Eye (tissue), 1 donor: ENCODE data around the gene ZNF814.
"Not testable (repeated sequence)": the region's sequence is repeated elsewhere in the genome, so short reads cannot be mapped to it uniquely, and the experiment has no call there.

Experiments used
- DNase-seq: peaks from one replicate; pipeline ENCODE4 v3.0.0-alpha.2; 2015

The ZNF814 gene

GRCh38 chr19:57888560-57889231, at the start of gene ZNF814:
Gene ZNF814, minus strand, starts transcription at chr19:57889037. Its CDS starts 235 bp downstream, at chr19:57888802.
- peak; percentile 98 for DNase-seq

GRCh38 chr19:57935731-57936130, 46.9 kb upstream of the ZNF814 start:
- no peak for DNase-seq

DNA sequence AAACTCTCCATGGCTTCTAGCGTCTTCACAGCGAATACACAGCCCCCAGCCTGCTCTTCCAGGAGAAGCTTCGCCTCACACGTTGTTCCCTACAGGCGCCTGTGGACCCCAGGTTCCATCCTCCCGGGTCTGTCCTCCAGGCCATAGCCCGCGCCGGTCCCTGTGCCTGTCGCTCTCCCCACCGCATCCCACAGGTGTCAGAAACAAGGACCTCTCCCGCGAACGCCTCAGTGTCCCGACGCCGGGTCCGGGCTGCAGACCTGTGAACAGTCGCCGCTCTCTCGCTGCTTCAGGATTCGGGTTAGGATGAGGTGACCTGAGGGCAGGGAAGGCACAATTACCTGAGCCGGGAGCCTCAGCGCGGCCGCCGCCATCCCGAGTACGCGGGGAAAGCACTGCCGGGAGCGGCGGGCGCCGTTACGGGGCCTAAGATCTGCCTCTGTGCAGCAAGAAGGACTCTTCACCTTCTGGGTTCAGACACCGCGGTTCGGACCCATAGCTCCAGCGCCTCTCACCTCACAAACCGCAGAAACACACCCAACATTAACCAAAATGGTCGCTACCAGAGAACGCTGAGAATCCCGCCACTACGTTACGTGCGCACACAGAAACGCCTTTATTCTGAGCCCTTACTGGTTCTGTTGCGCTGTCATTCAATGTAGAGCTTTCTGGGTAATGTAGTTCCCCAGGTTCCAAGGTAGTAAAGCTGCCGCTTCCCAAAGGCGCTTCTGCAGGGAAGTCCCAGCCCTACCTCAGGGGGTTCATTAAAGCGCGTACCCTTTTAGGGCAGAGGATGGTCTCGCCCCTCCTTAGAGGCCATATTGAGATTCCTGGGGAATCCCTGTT, 46.2 kb upstream of the ZNF814 start, which contains the start of gene ZNF418:
TSS of gene ZNF418 (minus strand) at position 583 of the 846 bp plus-strand sequence. CDS start 1,580 bp downstream, outside the sequence.
- DNase-seq = peak; percentile 96

GRCh38 chr19:57927587-57927986, 38.8 kb upstream of the ZNF814 start:
- no peak for DNase-seq

GRCh38 chr19:57916168-57916995, 27.5 kb upstream of the ZNF814 start, which contains the start of gene ZNF417:
Gene ZNF417, minus strand, starts transcription at chr19:57916592. Its CDS starts 181 bp downstream, at chr19:57916411.
- peak; percentile 98 for DNase-seq

GRCh38 chr19:57914531-57914930, 25.7 kb upstream of the ZNF814 start:
- DNase-seq = no peak

- DNase-seq = no peak
Observed at GRCh38 chr19:57907394-57907793, 18.6 kb upstream of the ZNF814 start.

DNA sequence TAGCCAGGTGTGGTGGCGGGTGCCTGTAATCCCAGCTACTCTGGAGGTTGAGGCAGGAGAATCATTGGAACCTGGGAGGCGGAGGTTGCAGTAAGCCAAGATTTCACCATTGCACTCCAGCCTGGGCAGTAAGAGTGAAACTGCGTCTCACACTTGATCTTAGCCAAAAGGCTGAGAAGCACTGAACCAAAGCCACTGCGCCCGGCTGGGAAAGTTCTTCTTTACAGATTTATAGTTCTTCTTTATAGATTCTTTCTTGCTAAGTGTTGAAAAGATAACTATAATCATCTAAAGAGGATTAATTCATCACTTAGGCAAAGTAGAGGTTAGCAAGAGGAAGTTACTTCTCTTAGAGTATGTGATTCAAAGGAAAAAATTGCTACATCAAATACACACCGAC, 16.4 kb upstream of the ZNF814 start:
- no peak for DNase-seq

- DNase-seq = no peak
Observed at GRCh38 chr19:57903618-57904184, 14.9 kb upstream of the ZNF814 start.

DNA sequence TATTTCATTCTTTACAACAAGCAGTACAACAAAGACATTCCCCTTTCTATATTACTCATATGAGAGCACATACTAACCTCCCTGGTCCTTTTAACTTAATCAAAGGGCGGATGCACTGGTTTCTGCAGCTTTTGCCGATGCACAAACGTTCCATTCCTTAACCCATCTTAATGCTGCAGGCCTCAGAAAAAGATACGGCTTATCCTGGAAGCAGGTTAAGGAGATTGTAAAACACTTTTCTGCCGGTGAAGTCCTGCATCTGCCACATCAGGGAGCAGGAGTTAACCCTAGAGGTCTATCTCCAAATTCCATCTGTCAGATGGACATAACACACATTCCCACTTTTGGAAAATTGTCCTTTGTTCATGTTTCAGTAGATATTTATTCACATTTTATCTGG, 11.5 kb upstream of the ZNF814 start:
- DNase-seq = no peak

DNA sequence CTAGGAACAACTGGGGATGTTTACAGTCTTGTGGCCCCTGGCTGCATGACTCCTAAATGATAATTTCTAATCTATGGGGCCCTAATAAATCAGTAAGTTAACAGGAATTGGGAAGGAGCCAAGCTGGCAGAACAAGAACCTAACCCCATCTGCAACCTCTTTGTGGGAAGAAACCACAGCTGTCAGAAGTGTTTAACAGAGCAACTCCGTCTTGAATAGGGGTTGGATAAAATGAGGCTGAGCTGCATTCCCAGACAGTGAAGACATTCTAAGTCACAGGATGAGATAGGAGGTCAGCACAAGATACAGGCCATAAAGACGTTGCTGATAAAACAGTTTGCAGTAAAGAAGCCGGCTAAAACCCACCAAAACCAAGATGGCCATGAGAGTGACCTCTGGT, 1.9 kb upstream of the ZNF814 start:
- DNase-seq = not testable (repeated sequence)

GRCh38 chr19:57888107-57888559, 704 bp downstream of the ZNF814 start:
- DNase-seq = peak; percentile 58

DNA sequence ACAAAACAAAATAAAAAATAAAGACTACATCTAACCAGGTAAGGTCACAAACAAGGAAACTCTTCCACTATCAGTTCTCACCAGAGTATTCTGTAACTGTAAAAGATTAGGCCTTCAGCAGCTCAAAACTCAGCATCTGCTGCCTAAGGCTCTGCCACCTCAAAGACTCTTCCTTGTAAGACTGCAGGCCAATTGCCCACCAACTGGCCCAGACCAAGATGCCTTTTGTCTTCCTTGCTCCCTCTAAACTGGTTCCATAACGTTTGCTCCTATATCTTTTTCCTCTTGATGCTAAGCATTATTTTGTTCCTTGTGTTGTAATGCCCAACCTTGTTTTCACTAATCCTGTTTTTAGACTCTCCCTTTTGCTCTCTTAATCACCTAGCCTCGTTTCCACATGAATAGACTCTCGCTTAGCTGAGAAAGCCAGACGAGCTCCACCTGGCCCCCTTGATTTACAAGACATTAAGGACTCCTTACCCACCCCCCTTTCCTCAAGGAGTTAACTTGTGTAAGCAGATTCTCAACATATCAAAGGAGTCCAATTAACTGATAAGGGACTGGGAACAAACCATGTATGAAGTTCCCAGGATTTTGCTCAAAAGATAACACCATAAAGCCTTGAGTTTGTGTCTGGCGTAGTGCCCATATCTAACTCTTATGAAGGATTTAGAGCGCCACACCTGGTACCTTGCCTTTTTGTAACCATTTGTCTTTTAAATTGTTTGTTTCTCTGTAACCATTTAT, 1.5 kb downstream of the ZNF814 start:
- peak; percentile 51 for DNase-seq

- DNase-seq = no peak
Observed at GRCh38 chr19:57886046-57886445, 2.8 kb downstream of the ZNF814 start.

GRCh38 chr19:57873883-57874799, 14.7 kb downstream of the ZNF814 start:
- DNase-seq = not testable (repeated sequence)

- no peak for DNase-seq
Observed at GRCh38 chr19:57872450-57872849, 16.4 kb downstream of the ZNF814 start.

DNA sequence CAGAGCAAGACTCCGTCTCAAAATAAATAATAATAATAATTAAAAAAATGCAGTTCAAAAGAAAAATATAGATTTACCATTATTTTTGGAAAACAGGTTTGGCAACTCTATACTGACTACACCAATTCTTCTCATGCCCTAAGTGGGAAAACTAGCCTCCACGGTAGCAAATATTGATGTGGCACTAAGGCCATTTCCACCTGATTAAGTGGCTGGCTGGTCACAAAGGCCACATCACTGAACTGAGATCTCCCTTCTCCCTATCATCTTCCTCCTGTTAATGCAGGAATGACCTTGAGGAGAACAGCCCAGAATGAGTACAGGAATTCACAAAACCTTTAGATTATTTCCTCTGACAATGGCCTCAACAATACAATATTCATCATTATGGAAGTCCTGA, 18.6 kb downstream of the ZNF814 start:
- DNase-seq = no peak

- not testable (repeated sequence) for DNase-seq
Observed at GRCh38 chr19:57869655-57870054, 19.2 kb downstream of the ZNF814 start.

- no peak for DNase-seq
Observed at GRCh38 chr19:57867868-57868492, 20.9 kb downstream of the ZNF814 start.

DNA sequence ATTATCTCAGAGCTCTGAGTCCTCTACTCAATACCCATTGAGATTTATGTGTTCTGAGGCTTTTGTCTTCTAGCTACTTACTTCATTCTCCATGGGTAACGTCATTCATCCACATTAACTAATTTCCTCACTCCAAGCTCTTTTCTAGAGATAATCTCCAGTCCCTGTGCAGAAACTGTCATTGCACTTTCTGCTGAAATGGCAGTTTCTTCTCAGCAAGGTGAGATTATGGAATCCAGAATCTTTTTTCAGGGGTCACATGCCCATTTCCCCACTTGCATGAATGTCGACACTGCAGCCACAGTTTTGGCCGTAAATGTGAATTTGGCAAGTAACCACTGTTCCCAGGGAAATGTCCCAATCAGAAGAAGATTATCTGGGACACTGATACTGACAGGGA, 26.5 kb downstream of the ZNF814 start:
- DNase-seq = not testable (repeated sequence)
